HG03378 (cell line): ENCODE data around the gene CRNKL1.

Source experiments
- ATAC-seq: cut with Tn5 transposase; IDR thresholded peaks from one replicate; pipeline ENCODE4 v1.9.1; 2021; ENCODE audit warnings: mild to moderate bottlenecking, moderate library complexity; ENCODE audit not compliant: unreplicated experiment

CRNKL1 gene

GRCh38 chr20:20052074-20052970 lies at the start of gene CRNKL1, which contains the start of gene CFAP61:
CRNKL1 (minus strand) TSS chr20:20052466; CDS start chr20:20052342, 124 bp downstream.
CFAP61 (plus strand) TSS chr20:20052532; CDS start chr20:20056654, 4,122 bp downstream.
- ATAC-seq: peak; percentile 93

- no peak for ATAC-seq
Observed at GRCh38 chr20:20100881-20101280, 48.6 kb upstream of the CRNKL1 start.

DNA sequence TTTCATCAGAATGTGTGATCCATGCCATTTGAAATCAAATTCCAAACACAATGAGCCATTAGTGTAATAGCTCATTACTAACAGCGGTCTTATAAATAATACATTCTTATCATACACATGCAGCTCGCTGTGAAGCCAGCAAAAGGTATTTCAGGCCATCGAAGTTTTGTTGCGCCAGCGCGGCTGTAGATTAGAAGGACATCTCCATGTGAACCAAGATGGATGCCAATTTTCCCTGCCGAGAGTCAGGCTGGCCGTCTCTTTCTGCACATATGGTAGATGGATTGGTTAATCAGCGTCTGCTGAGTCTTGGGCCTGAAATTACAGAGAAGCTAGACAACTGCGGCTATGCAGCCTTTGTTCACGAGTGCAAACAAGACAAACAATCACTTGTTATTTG lies 44.2 kb upstream of the CRNKL1 start:
- no peak for ATAC-seq

DNA sequence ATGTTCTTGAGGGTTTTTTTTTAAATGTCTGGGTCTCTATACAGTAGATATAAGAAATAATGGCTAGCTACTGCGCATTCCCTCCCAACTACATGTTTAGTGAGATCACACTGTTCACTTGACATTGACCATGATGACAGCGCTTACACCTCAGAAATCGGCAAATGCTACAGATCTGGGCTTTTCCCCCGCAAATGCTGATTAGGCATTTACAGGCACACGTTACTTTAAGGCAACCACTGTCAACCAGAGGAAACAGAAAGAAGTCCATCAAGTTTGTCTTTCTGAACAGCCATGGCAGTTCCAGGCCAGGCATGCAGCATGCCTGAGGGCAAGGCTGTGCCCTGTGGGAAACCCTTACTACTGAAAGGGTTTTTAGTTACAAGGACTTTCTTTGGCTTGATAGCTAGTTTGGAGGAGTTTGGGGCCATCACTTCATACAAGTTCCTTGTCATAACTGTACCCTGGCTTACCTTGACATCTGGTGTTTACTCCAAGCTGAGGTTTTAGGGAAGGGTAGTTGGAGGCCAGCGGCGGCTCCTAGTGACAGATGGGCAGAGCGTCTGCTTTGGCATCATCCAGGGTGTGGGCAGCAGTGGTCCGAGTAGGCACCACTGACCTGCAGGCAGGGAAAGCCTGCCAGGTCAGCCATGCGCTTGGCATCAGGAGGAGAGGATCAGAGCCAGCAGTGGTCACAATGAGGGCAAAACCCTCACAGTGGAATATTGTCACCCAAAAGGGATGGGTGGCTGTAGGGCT lies 43.0 kb upstream of the CRNKL1 start:
- ATAC-seq: no peak

DNA sequence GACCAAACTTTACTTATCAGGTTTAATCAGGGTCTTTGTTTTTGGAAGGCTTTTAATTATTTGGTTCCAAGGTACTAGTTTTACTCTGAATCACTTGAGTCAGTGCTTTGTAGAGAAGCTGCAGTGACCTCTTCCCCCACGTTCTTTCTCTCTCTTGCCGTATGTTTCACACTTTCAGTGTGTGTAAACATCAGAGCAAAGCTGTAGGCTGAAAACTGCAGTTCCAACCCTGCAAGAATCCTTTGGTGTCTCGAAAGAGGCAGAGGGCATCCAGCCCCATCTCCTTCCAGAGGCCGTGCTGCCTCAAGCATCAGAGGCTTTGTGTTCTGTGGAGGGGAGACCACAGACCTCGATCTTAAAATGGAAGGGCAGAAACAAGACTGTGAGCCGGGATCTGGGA lies 42.1 kb upstream of the CRNKL1 start:
- ATAC-seq: no peak

DNA sequence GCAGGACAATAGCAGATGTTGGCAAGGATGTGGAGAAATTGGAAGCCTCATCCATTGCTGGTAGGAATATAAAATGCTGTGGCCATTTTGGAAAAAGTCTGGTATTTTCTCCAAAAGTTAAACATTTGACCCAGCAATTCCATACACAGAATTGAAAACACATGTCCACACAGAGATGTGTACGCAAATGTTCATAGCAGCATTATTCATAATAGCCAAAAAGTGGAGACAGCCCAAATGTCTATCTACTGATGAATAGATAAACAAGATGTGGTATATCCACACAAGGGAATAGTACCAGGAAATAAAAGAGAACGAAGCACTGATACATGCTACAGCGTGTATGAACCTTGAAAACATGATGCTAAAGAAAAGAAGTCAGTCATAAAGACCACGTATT lies 40.6 kb upstream of the CRNKL1 start:
- ATAC-seq: no peak

- ATAC-seq: no peak
Observed at GRCh38 chr20:20089939-20090338, 37.7 kb upstream of the CRNKL1 start.

GRCh38 chr20:20089018-20089417 lies 36.8 kb upstream of the CRNKL1 start:
- ATAC-seq: no peak

- no peak for ATAC-seq
Observed at GRCh38 chr20:20085812-20086211, 33.5 kb upstream of the CRNKL1 start.

GRCh38 chr20:20085071-20085470 lies 32.8 kb upstream of the CRNKL1 start:
- no peak for ATAC-seq

GRCh38 chr20:20084296-20084752 lies 32.1 kb upstream of the CRNKL1 start:
- no peak for ATAC-seq

DNA sequence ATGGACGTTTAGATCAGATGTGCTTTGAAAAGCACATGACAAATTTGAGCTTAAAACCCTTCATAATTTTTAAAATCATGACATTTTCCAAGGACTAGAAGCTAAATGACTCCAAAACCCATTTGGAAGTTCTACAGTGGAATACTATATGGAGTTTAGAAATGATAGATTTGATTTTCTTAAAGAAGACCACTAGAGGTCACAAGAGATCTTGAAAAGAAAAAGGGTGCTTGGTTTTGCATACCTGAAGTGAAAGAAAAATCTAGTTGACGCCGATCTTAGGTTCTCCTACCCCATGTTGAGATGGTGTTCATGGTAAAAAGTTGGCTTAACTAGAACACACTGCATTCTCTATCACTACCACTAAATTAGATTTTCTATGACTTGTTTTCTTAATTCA lies 31.5 kb upstream of the CRNKL1 start:
- no peak for ATAC-seq

DNA sequence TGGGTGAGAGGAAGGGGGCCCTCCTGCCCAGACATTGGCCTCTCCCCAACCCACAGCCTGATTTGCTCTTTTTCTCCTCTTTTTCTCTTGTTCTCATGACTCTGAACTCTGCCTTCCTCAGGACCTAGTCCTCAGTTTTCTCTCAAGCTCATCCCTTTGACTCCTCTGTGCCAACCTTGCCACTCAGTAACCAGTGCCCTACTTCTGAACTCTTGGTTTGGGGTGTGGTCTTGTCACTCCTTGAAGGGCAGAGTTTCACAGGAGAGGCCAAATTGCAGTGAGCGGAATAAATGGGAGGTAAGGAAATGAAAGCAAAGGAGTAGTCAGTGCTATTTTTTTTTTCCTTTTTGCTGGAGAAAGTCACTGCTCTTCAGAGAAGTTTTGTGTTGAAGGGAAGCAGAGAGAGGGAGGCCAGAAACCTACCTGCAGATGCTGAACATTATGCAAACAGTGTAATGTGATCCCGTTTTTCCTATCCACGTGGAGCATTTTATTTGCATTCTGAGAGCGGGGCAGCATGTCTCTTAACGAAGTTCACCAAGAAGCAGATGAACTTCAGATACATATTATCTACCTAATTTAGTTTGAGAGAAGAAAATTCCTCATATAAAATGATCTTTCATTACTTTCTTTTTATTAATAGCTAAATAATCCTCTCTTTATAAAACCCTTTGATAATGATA lies 27.0 kb upstream of the CRNKL1 start:
- no peak for ATAC-seq

DNA sequence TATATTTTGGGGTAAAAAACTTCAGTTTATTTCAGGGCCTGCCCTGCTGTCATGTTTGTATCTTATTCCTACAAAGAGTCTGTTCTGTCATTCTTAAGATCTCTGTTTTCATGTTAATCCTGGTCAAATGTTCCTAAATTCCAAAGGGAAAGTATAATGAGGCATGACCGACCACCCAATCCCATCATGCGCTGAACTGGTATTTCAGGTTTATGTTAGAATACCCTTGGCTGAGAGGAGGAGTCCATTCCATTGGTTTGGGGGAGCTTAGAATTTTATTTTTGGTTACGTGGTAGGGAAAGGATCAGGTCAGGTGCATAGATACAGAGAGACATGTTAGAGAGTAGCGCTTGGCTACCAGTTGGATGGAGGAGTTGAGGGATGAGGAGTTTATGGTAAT lies 25.8 kb upstream of the CRNKL1 start:
- ATAC-seq: no peak

- ATAC-seq: no peak
Observed at GRCh38 chr20:20076297-20077065, 24.2 kb upstream of the CRNKL1 start.

- ATAC-seq: no peak
Observed at GRCh38 chr20:20075032-20075431, 22.8 kb upstream of the CRNKL1 start.

GRCh38 chr20:20073801-20074371 lies 21.6 kb upstream of the CRNKL1 start:
- ATAC-seq: no peak

- ATAC-seq: no peak
Observed at GRCh38 chr20:20070871-20071726, 18.8 kb upstream of the CRNKL1 start.

DNA sequence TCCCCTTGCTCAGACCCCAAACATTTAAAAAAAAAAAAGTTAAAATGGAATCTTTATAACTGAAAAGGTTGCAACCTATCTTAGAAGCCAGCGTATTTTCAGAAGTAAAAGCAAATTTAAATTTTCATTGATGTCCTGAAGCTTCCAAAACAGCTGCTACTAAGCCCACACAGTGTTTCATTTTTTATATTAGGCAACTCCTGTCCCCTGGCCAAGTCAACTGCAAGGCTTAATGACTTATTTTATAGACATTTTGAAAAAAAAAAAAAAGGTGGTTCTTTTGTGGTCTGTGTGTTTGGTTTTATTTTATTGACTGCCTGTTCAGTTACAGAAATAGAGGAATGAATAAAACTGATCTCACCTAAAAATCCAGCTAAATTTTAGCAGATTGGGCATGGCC lies 13.1 kb upstream of the CRNKL1 start:
- ATAC-seq: no peak
